Cardiac muscle cell (in vitro differentiated cells and primary cell): ENCODE measurements around the gene PADI1. TPM values are rescaled to one million over a fixed set of nuclear protein-coding genes. Genes with fewer than 3 reads are reported as not detected.

ENCODE experiments used
- DNase-seq, 2 donors: peaks; one replicate each; pipeline versions ENCODE4 v3.0.0 to v3.0.0-alpha.2; 2010 to 2017; ENCODE audit warnings: low read depth in 1 of 2, low spot score in 1 of 2
- H3K27ac ChIP-seq: fragments of 200-600 bp; sonication (generic); 2 replicates; pipeline ENCODE4 v1.5.1; 2016
- H3K27me3 ChIP-seq: fragments of 200-600 bp; sonication (generic); 2 replicates; pipeline ENCODE4 v1.6.0; 2016; ENCODE audit warnings: control low read depth
- H3K36me3 ChIP-seq: fragments of 200-600 bp; sonication (generic); 2 replicates; pipeline ENCODE4 v1.5.1; 2016; ENCODE audit warnings: control low read depth
- H3K4me1 ChIP-seq: fragments of 200-600 bp; sonication (generic); 2 replicates; pipeline ENCODE4 v1.8.1; 2017; ENCODE audit warnings: low read depth, mild to moderate bottlenecking, mixed run types
- H3K4me3 ChIP-seq: fragments of 200-600 bp; sonication (generic); 2 replicates; pipeline ENCODE4 v1.5.1; 2016; ENCODE audit warnings: mild to moderate bottlenecking
- H3K9me3 ChIP-seq: fragments of 200-600 bp; sonication (generic); 2 replicates; pipeline ENCODE4 v1.5.1; 2017; ENCODE audit warnings: low read depth, mild to moderate bottlenecking, control low read depth
- CTCF ChIP-seq: IDR thresholded peaks from 2 replicates; pipeline ENCODE4 v1.5.1; 2012; ENCODE audit warnings: low read depth, mild to moderate bottlenecking, low read length
- polyA plus RNA-seq: library from polyadenylated mRNA; unstranded; fragments of >200 nt; fragmentation: Nextera tagmentation; extraction: Ambion mirVana; gene quantifications from 2 replicates; pipeline ENCODE4 v1.2.1, GENCODE V29; 2016
- total RNA-seq: library from RNA; depleted of rRNA; stranded (reverse); fragments of >200 nt; gene quantifications from 2 replicates; pipeline ENCODE4 v1.2.3, GENCODE V29; 2016

Gene PADI1
- total and polyA plus RNA-seq, 2 experiments from 2014 or later = 1.3 to 6.7 TPM

- no peak for TF ChIP-seq CTCF
- no peaks in the 10 kb centered on the region for H3K36me3 ChIP-seq
- H3K4me3 ChIP-seq = no peak overlapping the region
- no peaks in the 10 kb centered on the region for H3K27me3 ChIP-seq
- no peaks in the 10 kb centered on the region for H3K9me3 ChIP-seq
- no peak for DNase-seq
- H3K27ac ChIP-seq = peak overlapping the region; percentile 79
- H3K4me1 ChIP-seq = peaks cover 21% of the 10 kb centered on the region
These were observed 7.1 kb downstream of the PADI1 start for GRCh38 chr1:17212009-17212408.

DNA sequence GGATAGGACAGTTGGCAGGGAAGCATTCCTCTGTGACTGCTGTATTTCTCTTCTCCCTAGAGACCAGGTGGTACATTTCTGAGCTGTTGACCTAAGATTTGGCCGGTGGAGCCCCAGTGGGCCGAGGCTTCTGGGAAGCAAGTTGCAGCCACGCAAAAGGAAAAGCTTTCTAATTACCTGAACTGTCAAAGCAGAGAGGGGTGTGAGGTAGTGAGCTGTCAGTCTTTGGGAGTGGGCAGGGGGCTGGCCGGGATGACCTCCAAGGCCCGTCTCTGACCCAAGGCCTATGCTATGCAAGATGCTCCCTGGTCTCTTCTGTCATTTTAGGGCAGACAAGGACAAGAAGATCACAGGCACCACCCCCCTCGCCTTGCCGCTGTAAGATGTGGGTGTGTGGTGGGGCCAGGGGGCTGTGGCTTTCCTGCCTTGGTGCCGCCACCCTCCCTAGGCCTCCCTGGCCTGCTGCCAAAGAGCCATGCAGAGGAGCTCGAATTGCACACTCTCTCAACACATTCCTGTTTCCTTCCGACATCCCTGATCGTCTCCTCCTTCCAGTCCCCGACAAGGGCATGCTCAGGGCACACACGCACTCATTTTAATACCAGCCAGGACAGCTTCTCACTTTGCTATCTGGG, 7.7 kb downstream of the PADI1 start:
- Histone ChIP-seq H3K9me3 (no peaks in the 10 kb centered on the region), H3K4me3 (no peak overlapping the region), H3K27ac (peak overlapping the region; percentile 79), H3K27me3 (no peaks in the 10 kb centered on the region), H3K36me3 (no peaks in the 10 kb centered on the region), H3K4me1 (peaks cover 21% of the 10 kb centered on the region)
- TF ChIP-seq CTCF = no peak
- peak; percentile 84 to 89 for DNase-seq

DNA sequence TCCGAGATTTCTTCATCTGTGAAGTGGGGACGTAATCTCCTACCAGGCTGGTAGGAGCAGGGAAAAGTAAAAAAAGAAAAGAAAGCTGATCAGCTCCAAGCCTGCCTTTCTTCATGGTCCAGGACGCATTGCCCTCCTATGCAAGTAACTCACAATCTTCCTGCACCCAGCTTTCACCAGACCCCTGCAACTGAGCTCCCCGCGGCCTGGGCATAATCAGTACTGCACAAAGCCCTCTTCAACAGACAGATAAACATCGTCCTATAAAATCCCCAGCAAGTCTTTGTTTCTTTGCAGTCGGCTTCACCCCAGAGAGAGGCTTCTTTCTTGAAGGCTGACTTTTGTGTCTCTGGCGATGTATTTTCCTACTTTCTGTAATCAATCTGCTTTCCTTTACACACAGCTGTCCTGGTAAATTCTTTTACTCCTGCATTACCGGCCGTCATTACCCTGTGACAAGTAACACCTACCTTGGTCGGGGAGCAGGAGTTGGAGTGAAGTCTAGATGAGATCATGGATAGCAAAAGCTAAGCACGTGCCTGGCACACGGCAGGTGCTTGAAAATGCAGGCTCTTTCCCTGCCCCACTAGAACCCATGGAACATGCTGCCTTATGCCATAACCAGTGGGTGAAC, 8.3 kb downstream of the PADI1 start:
- no peaks in the 10 kb centered on the region for H3K9me3 ChIP-seq
- H3K36me3 ChIP-seq = no peaks in the 10 kb centered on the region
- no peak for TF ChIP-seq CTCF
- H3K4me3 ChIP-seq = no peak overlapping the region
- peaks cover 21% of the 10 kb centered on the region for H3K4me1 ChIP-seq
- no peaks in the 10 kb centered on the region for H3K27me3 ChIP-seq
- H3K27ac ChIP-seq = peak overlapping the region; percentile 79
- no peak for DNase-seq

DNA sequence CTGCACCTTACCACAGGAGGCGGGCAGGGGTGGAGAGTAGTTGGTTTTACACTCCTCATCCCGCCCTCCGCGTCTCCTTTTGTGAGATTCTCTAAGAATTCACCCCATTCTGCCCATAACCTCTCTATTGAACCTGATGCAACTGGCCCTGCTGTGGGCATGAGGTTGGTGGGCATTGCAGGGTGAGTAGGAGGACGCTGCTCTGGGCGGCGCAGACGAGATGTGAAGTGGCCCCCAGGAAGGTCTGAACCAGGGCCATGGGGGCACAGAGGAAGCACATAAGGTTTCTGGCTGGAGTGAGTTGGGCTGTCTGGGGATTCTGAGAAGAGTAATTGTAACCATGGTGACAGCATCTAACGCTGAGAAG, 8.8 kb downstream of the PADI1 start:
- Histone ChIP-seq H3K9me3 (no peaks in the 10 kb centered on the region), H3K36me3 (no peaks in the 10 kb centered on the region), H3K4me1 (peaks cover 21% of the 10 kb centered on the region), H3K4me3 (no peak overlapping the region), H3K27ac (peak overlapping the region; percentile 79), H3K27me3 (no peaks in the 10 kb centered on the region)
- no peak for TF ChIP-seq CTCF
- no peak for DNase-seq

DNA sequence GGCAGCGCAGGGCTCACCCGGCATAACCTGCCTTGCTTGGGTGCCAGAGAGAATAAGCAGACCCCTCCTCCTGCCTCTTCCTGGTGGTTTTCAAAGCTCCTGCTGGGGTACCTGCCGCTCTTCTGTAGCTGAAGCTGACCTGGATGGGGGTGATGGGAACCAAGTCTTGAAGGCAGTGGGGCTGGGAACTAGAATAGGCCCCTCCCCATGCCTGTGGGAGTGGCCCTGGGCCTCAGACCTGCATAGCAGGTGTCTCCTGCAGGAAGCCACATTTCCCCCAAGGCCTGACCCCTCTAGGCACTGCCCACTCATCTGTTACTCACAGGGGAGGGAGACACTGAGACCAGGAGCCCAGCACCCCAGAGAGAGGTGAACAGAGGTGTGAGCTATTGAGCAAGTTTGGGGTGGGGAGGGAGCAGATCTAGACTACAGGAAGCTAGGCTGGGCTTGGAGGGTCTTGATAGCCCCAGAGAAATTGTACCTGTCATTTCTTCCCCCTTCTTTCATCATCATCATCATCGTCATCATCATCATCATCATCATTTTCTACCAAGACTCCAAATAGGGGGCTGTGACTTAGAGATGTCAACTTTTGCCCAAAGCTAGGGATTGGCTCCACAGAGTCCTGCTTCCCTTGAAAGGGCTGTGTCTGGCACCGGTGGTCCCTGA, 10.1 kb downstream of the PADI1 start:
- Histone ChIP-seq H3K4me1 (peaks cover 21% of the 10 kb centered on the region), H3K4me3 (no peak overlapping the region), H3K27me3 (no peaks in the 10 kb centered on the region), H3K9me3 (no peaks in the 10 kb centered on the region), H3K27ac (no peak overlapping the region), H3K36me3 (no peaks in the 10 kb centered on the region)
- no peak for DNase-seq
- TF ChIP-seq CTCF = no peak
